ENCODE results near the gene NR2F1-AS1. TPM values are rescaled to one million over a fixed set of nuclear protein-coding genes. Genes with fewer than 3 reads are reported as not detected.

The NR2F1-AS1 gene
- total and polyA plus RNA-seq, 9 of the 15 experiments (the other 6 are each of a cell fraction or from before 2014, with no cell fraction given), result not detected

DNA sequence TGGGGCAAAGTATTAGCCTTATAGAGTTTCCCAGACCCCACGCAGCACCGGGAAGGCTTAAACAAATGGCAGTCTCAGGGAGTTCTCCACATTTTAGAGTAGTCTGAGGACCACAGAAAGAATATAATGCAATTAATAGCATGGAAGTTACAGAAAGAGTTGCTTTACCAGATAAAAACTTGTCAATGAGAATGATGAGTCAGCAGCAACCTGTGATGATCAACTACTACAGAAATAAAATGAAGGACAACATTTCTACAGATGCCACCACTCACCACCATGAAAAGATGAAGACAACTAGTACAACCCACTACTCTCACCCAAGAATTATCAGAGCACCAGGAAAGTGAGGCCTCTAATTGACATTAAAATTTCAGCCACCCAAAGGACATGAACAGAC lies 120.7 kb downstream of the NR2F1-AS1 start:
- no peak overlapping the region for H3K9ac ChIP-seq (ENCODE audit: insufficient read depth in 1 of 2, low read depth in 2 of 2, low read length in 2 of 2)
- intact Hi-C loops (cut with micrococcal nuclease) (no loop called here), in situ Hi-C loops (cut with MboI) (no loop called here)
- POLR2A ChIA-PET, result no interaction called here
- no peaks in the 10 kb centered on the region for H3K36me3 ChIP-seq (ENCODE audit: control insufficient read depth, insufficient read depth, low read length)
- H3K27ac ChIP-seq (ENCODE audit: extremely low read depth, low read depth, low read length), result no peak overlapping the region
- FAIRE-seq (no peak), ATAC-seq (no peak), DNase-seq (ENCODE audit: extremely low read depth in 1 of 4, low spot score in 3 of 4) (no peak)
- no peaks in the 10 kb centered on the region for H3K9me3 ChIP-seq (replicated peaks; ENCODE audit: control insufficient read depth, insufficient read depth, low read depth, low read length)
- WGBS (ENCODE audit: insufficient coverage, low coverage, missing lambda C conversion rate), result 0% methylated on average over 2 of the region's 2 CpGs
- H3K27me3 ChIP-seq (ENCODE audit: control insufficient read depth in 2 of 2, insufficient read depth in 2 of 2, low read length in 2 of 2), result no peaks in the 10 kb centered on the region
- no peaks in the 10 kb centered on the region for H3K9me1 ChIP-seq (ENCODE audit: control insufficient read depth, insufficient read depth, low read length)
- H3K4me1 ChIP-seq (replicated peaks in 1 of 2; ENCODE audit: control insufficient read depth in 2 of 2, insufficient read depth in 2 of 2, low read length in 2 of 2), result no peaks in the 10 kb centered on the region
- CTCF ChIA-PET (ENCODE audit: low intra/inter-chr PET ratio), result no interaction called here
- H3K79me2 ChIP-seq (ENCODE audit: control insufficient read depth, insufficient read depth, low read length), result no peaks in the 10 kb centered on the region
- BruUV-seq (replicated peaks), result no TSS peak
- H2AFZ ChIP-seq (ENCODE audit: low read depth, low read length), result no peak overlapping the region
- no peak overlapping the region for H3K4me2 ChIP-seq (ENCODE audit: insufficient read depth, low read length)
- no peaks in the 10 kb centered on the region for H4K20me1 ChIP-seq (replicated peaks; ENCODE audit: control insufficient read depth, insufficient read depth, low read length)
- no peak overlapping the region for H3K4me3 ChIP-seq
- TF ChIP-seq ZNF212 (CRISPR knock-in tag; IDR thresholded peaks at IDR 0.05) (no peak), ZNF316 (IDR thresholded peaks at IDR 0.05) (peak; percentile 43; the same call in 1 of the 2 replicates), YBX1 (IDR thresholded peaks at IDR 0.05) (no peak), NBN (IDR thresholded peaks at IDR 0.05; ENCODE audit: low read depth) (no peak), ZNF696 (CRISPR knock-in tag; conservative IDR thresholded peaks at IDR 0.05) (no peak), NFIC (IDR thresholded peaks at IDR 0.05) (no peak), RBFOX2 (IDR thresholded peaks at IDR 0.05; ENCODE audit: low read depth, low read length) (no peak), NFXL1 (CRISPR knock-in tag; IDR thresholded peaks at IDR 0.05) (no peak), MAFF (IDR thresholded peaks at IDR 0.05; ENCODE audit: low read length) (peak; percentile 21; the same call in 1 of the 2 replicates), CHCHD3 (CRISPR knock-in tag; IDR thresholded peaks at IDR 0.05) (no peak), MAFK (IDR thresholded peaks at IDR 0.05; ENCODE audit: low read length) (peak; percentile 27; the same call in 1 of the 2 replicates), SMAD2 (IDR thresholded peaks at IDR 0.05; ENCODE audit: low read depth, low read length) (no peak), L3MBTL2 (IDR thresholded peaks at IDR 0.05) (no peak), SMARCA4 (IDR thresholded peaks at IDR 0.05) (no peak), FUS (optimal IDR thresholded peaks at IDR 0.05; ENCODE audit: low read depth, low read length) (no peak), ZNF644 (tag; IDR thresholded peaks at IDR 0.05; ENCODE audit: low read depth) (no peak), ZNF445 (CRISPR knock-in tag; IDR thresholded peaks at IDR 0.05; ENCODE audit: low read depth) (no peak), ZNF431 (CRISPR knock-in tag; IDR thresholded peaks at IDR 0.05) (no peak), PCBP1 (IDR thresholded peaks at IDR 0.05; ENCODE audit: low read depth, low read length, poor library complexity, severe bottlenecking) (no peak), GTF2F1 (IDR thresholded peaks at IDR 0.05; ENCODE audit: low read depth, low read length) (no peak)
- TF ChIP-seq, protein P1, sequence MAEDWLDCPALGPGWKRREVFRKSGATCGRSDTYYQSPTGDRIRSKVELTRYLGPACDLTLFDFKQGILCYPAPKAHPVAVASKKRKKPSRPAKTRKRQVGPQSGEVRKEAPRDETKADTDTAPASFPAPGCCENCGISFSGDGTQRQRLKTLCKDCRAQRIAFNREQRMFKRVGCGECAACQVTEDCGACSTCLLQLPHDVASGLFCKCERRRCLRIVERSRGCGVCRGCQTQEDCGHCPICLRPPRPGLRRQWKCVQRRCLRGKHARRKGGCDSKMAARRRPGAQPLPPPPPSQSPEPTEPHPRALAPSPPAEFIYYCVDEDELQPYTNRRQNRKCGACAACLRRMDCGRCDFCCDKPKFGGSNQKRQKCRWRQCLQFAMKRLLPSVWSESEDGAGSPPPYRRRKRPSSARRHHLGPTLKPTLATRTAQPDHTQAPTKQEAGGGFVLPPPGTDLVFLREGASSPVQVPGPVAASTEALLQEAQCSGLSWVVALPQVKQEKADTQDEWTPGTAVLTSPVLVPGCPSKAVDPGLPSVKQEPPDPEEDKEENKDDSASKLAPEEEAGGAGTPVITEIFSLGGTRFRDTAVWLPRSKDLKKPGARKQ (CRISPR knock-in tag; IDR thresholded peaks at IDR 0.05), result no peak
- TF ChIP-seq, protein P2, sequence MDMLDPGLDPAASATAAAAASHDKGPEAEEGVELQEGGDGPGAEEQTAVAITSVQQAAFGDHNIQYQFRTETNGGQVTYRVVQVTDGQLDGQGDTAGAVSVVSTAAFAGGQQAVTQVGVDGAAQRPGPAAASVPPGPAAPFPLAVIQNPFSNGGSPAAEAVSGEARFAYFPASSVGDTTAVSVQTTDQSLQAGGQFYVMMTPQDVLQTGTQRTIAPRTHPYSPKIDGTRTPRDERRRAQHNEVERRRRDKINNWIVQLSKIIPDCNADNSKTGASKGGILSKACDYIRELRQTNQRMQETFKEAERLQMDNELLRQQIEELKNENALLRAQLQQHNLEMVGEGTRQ (CRISPR knock-in tag; IDR thresholded peaks at IDR 0.05), result no peak
- TF ChIP-seq, protein P3, sequence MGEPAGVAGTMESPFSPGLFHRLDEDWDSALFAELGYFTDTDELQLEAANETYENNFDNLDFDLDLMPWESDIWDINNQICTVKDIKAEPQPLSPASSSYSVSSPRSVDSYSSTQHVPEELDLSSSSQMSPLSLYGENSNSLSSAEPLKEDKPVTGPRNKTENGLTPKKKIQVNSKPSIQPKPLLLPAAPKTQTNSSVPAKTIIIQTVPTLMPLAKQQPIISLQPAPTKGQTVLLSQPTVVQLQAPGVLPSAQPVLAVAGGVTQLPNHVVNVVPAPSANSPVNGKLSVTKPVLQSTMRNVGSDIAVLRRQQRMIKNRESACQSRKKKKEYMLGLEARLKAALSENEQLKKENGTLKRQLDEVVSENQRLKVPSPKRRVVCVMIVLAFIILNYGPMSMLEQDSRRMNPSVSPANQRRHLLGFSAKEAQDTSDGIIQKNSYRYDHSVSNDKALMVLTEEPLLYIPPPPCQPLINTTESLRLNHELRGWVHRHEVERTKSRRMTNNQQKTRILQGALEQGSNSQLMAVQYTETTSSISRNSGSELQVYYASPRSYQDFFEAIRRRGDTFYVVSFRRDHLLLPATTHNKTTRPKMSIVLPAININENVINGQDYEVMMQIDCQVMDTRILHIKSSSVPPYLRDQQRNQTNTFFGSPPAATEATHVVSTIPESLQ (CRISPR knock-in tag; IDR thresholded peaks at IDR 0.05), result no peak
- TF ChIP-seq, protein P4, sequence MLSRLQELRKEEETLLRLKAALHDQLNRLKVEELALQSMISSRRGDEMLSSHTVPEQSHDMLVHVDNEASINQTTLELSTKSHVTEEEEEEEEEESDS (CRISPR knock-in tag; IDR thresholded peaks at IDR 0.05), result no peak

All from K562 (cell line).